Measurements from ENCODE around the gene JAML.

Gene JAML

GRCh38 chr11:118239509-118240205 lies 14.8 kb upstream of the JAML start:
- DNase-seq: no peak

- DNase-seq: no peak
Observed at GRCh38 chr11:118238929-118239328, 14.1 kb upstream of the JAML start.

- no peak for DNase-seq
Observed at GRCh38 chr11:118238421-118238820, 13.6 kb upstream of the JAML start.

GRCh38 chr11:118236170-118236569 lies 11.4 kb upstream of the JAML start:
- no peak for DNase-seq

GRCh38 chr11:118234833-118235232 lies 10.0 kb upstream of the JAML start:
- DNase-seq: no peak

- no peak for DNase-seq
Observed at GRCh38 chr11:118233850-118234249, 9.0 kb upstream of the JAML start.

- DNase-seq: no peak
Observed at GRCh38 chr11:118233377-118233776, 8.6 kb upstream of the JAML start.

- DNase-seq: no peak
Observed at GRCh38 chr11:118232659-118233058, 7.8 kb upstream of the JAML start.

GRCh38 chr11:118231461-118231860 lies 6.7 kb upstream of the JAML start:
- no peak for DNase-seq

- DNase-seq: no peak
Observed at GRCh38 chr11:118230088-118230487, 5.3 kb upstream of the JAML start.

GRCh38 chr11:118229274-118229847 lies 4.5 kb upstream of the JAML start:
- DNase-seq: no peak

- no peak for DNase-seq
Observed at GRCh38 chr11:118227865-118228785, 3.3 kb upstream of the JAML start.

GRCh38 chr11:118226781-118227180 lies 2.0 kb upstream of the JAML start:
- no peak for DNase-seq

GRCh38 chr11:118226296-118226695 lies 1.5 kb upstream of the JAML start:
- DNase-seq: no peak

GRCh38 chr11:118223992-118224391 lies 819 bp downstream of the JAML start:
- DNase-seq: no peak

- no peak for DNase-seq
Observed at GRCh38 chr11:118223570-118223969, 1.2 kb downstream of the JAML start.

- no peak for DNase-seq
Observed at GRCh38 chr11:118222437-118222836, 2.4 kb downstream of the JAML start.

GRCh38 chr11:118221419-118221818 lies 3.4 kb downstream of the JAML start:
- DNase-seq: no peak

GRCh38 chr11:118219732-118220131 lies 5.1 kb downstream of the JAML start:
- no peak for DNase-seq

- DNase-seq: no peak
Observed at GRCh38 chr11:118219244-118219643, 5.6 kb downstream of the JAML start.

- DNase-seq: no peak
Observed at GRCh38 chr11:118217575-118217974, 7.2 kb downstream of the JAML start.

GRCh38 chr11:118216621-118217481 lies 8.0 kb downstream of the JAML start:
- DNase-seq: no peak

GRCh38 chr11:118215765-118216164 lies 9.0 kb downstream of the JAML start:
- no peak for DNase-seq
